ENCODE data around the gene C1QTNF5.

DNA sequence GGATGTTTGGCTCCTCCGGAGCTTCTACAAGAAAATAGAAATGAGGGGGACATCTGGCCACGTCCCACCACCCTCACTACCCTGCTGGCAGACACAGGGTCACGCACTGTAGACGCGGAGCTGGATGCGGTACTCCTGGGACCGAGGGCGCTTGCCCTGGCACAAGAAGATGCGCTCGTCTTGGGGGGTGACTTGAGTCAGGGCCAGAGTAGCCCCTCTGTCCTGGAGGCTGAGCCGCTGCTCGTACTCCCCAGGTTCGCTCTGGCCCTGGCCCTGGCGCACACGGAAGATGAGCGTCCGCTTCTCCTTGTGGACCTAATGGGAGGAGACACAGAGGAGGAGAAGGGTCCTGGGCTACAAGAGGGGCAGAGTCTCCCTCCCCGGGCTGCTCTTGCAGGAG is 26.0 kb downstream of the C1QTNF5 start:
- TF ChIP-seq, protein P1, sequence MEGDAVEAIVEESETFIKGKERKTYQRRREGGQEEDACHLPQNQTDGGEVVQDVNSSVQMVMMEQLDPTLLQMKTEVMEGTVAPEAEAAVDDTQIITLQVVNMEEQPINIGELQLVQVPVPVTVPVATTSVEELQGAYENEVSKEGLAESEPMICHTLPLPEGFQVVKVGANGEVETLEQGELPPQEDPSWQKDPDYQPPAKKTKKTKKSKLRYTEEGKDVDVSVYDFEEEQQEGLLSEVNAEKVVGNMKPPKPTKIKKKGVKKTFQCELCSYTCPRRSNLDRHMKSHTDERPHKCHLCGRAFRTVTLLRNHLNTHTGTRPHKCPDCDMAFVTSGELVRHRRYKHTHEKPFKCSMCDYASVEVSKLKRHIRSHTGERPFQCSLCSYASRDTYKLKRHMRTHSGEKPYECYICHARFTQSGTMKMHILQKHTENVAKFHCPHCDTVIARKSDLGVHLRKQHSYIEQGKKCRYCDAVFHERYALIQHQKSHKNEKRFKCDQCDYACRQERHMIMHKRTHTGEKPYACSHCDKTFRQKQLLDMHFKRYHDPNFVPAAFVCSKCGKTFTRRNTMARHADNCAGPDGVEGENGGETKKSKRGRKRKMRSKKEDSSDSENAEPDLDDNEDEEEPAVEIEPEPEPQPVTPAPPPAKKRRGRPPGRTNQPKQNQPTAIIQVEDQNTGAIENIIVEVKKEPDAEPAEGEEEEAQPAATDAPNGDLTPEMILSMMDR (IDR thresholded peaks at IDR 0.05; ENCODE audit: control extremely low read depth in 1 of 3, insufficient read depth in 1 of 3, low read depth in 1 of 3, low read length in 3 of 3): no peak
- TF ChIP-seq FOSL1 (IDR thresholded peaks at IDR 0.05; ENCODE audit: insufficient read depth, low read depth, low read length) (no peak), POLR2A (IDR thresholded peaks at IDR 0.05; ENCODE audit: control extremely low read depth in 1 of 2, low read depth in 2 of 2, low read length in 2 of 2) (no peak)
- TF ChIP-seq, protein P2, sequence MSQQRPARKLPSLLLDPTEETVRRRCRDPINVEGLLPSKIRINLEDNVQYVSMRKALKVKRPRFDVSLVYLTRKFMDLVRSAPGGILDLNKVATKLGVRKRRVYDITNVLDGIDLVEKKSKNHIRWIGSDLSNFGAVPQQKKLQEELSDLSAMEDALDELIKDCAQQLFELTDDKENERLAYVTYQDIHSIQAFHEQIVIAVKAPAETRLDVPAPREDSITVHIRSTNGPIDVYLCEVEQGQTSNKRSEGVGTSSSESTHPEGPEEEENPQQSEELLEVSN (IDR thresholded peaks at IDR 0.05): no peak

Data from H1 (cell line).